ENCODE results near the gene FGD5.

FGD5 gene

DNA sequence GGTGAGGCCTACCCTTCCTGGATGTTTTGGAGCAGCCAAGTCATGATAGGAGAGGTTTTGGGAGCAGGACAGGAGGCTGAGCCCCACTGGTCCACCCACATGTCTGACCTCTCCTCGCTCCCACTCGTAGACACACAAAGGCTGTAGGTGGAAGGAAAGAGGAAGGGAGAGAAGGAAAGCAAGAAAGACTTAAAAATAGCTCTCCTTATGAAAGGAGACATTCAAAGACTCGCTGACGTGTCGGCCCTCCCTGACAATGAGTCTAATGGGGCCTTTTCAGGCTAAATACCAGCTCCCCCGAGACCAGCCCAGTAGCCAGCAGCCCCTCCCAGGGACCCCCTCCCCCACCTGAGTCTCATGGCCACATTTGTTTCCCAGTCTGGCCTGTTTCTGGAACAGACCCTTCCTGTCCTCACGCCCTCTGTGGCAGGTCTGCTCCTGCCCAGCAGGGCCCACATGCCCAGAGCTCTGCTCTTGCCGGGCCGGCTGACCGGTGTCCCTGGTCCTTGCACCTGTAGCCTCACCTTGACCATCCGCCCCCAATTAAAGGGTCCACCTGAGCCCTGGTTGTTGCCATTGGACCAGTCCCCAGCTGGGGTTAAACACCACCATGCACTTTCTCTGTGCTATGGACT, 49.3 kb downstream of the FGD5 start:
- no peak for DNase-seq (ENCODE audit: low read depth, low spot score)
- in situ Hi-C loops (cut with HindIII; ENCODE audit: low sequenced_read_pairs) = no loop called here
- TF ChIP-seq, protein P1, sequence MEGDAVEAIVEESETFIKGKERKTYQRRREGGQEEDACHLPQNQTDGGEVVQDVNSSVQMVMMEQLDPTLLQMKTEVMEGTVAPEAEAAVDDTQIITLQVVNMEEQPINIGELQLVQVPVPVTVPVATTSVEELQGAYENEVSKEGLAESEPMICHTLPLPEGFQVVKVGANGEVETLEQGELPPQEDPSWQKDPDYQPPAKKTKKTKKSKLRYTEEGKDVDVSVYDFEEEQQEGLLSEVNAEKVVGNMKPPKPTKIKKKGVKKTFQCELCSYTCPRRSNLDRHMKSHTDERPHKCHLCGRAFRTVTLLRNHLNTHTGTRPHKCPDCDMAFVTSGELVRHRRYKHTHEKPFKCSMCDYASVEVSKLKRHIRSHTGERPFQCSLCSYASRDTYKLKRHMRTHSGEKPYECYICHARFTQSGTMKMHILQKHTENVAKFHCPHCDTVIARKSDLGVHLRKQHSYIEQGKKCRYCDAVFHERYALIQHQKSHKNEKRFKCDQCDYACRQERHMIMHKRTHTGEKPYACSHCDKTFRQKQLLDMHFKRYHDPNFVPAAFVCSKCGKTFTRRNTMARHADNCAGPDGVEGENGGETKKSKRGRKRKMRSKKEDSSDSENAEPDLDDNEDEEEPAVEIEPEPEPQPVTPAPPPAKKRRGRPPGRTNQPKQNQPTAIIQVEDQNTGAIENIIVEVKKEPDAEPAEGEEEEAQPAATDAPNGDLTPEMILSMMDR (IDR thresholded peaks at IDR 0.05; ENCODE audit: low read depth, low read length) = no peak
- no peak overlapping the region for H3K4me3 ChIP-seq (ENCODE audit: low read depth, low read length)

DNA sequence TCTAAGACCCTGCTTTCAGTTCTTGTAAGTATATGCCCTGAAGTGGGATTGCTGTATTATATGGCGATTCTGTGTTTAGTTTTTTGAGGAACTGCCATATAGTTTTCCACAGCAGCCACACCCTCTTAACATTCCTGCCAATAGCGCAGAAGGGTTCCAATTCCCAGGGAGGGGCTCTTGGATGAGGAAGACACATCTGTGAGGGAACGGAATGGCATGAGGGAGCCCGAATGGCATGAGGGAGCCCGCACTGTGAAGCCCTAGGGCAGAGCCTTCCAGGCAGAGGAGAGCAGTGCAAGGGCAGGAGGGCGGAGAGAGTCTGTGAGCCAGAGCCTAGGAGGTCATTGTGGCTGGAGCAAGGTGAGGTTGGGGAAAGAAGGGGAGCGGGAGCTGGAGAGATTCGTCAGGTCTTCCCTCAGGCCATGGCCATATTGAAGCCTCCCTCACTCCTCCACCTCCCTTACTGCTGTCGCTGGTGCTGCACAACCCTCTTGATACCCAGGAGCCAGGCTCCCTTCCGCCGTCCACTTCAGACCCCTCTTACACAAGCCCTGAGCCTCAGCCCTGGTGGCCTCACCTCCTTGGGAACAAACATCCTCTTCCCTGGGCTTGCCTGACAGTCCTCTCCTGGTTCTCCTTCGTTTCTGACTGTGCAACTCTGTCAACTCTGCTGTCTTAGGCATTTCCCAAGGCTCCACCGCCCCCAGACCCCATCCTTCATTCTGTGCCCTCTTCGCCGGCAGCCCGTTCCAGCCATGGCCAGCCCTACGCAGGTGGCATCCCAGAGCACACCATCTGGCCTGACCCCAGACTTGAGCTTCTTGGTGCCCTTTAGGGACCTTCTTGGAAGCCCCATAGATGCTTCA, 51.4 kb downstream of the FGD5 start:
- no peak for DNase-seq (ENCODE audit: low read depth, low spot score)
- H3K4me3 ChIP-seq (ENCODE audit: low read depth, low read length) = no peak overlapping the region
- in situ Hi-C loops (cut with HindIII; ENCODE audit: low sequenced_read_pairs) = no loop called here
- TF ChIP-seq, protein P1 (IDR thresholded peaks at IDR 0.05; ENCODE audit: low read depth, low read length) = no peak

DNA sequence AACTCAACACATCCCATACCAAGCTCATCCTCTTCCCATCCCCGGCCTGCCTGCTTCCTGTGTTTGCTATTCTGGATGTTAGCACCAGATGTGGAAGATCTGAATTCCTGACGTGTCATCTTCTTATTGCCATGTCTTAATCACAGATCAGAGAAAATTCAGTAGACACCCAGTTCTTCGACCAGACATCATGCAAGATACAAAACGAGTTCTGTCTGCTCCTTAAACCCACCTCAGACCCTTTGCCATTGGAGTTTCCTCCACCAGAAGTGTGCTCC, 52.0 kb downstream of the FGD5 start:
- in situ Hi-C loops (cut with HindIII; ENCODE audit: low sequenced_read_pairs) = no loop called here
- H3K4me3 ChIP-seq (ENCODE audit: low read depth, low read length) = no peak overlapping the region
- TF ChIP-seq, protein P1 (IDR thresholded peaks at IDR 0.05; ENCODE audit: low read depth, low read length) = no peak
- DNase-seq (ENCODE audit: low read depth, low spot score) = no peak

DNA sequence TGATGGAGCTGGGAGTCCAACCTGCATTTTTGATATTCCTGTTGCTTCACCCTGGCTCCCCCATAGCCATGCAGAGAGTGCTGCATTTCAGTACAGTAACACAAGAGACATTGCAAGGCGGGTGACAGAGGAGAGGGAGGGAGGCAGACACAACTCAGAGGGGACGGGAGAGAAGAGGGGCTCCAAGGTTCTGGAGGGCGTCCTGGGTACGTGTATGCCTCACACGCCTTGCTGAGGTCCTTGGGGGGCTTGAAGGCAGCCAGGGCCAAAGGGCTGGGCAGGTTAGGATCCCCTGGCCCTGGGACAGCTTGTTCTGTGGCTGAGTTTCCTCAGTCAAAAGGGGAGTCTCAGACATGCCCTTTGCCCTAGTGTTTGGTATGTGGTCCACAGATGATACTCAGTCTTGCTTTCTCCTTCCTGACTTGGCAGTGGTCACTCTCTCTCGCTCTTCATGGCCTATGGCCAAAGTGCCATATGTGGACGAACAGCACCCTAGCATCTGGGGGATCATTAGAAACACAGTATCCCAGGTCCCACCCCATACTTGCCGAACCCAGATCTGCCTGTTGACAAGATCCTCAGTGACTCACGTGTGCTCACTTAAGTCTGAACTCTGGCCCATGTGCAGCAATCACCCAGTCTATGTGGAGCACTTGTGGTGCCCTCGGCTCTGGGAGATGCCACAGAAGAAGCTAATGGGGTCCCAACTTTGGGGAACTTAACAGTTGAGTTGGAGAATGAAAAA, 52.9 kb downstream of the FGD5 start:
- in situ Hi-C loops (cut with HindIII; ENCODE audit: low sequenced_read_pairs) = no loop called here
- DNase-seq (ENCODE audit: low read depth, low spot score) = no peak
- TF ChIP-seq, protein P1 (IDR thresholded peaks at IDR 0.05; ENCODE audit: low read depth, low read length) = no peak
- no peak overlapping the region for H3K4me3 ChIP-seq (ENCODE audit: low read depth, low read length)

DNA sequence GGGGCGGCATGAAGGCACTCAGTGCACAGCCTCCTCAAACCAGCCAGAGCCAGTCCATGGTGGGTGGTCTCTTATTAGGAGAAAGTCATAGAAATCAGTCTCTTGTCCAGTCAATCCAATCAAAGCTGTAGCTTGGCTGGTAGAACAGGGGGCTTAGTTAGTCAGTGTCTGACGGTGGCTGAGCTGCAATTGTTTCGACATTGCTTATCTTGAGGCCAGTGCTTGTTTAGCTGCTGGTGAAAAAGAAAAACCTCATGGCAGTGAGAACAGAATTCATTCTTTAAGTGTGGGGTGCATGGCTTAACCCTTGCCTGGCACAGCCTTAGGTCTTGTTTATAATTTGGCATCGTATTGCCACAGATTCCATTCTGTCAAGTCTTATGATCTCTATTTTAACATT, 53.9 kb downstream of the FGD5 start:
- in situ Hi-C loops (cut with HindIII; ENCODE audit: low sequenced_read_pairs) = no loop called here
- DNase-seq (ENCODE audit: low read depth, low spot score) = no peak
- TF ChIP-seq, protein P1 (IDR thresholded peaks at IDR 0.05; ENCODE audit: low read depth, low read length) = no peak
- no peak overlapping the region for H3K4me3 ChIP-seq (ENCODE audit: low read depth, low read length)

DNA sequence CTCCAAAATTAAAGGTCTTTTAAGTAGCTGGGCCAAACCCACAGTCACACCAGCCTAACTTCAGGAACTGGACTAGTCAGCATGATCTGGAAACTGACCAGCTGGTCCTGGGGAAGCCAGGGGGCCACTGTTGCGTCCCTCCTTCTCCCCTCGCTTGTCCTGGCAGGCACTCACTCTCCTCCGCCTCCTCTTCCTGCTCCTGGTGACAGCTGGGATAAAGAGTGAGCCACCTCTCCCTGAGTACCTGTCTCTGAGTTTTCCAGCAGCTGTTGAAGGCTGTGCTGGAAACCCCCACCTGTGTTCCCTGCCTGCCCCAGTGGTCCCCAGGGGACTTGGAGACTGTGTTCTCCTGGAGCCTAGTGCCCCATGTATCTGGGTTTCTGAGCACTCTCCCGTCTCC, 56.0 kb downstream of the FGD5 start:
- TF ChIP-seq, protein P1 (IDR thresholded peaks at IDR 0.05; ENCODE audit: low read depth, low read length) = no peak
- H3K4me3 ChIP-seq (ENCODE audit: low read depth, low read length) = no peak overlapping the region
- no peak for DNase-seq (ENCODE audit: low read depth, low spot score)
- in situ Hi-C loops (cut with HindIII; ENCODE audit: low sequenced_read_pairs) = no loop called here
